Measurements from ENCODE around the gene AKT1.
"Not testable (repeated sequence)": the region's sequence is repeated elsewhere in the genome, so short reads cannot be mapped to it uniquely, and the experiment has no call there.

The AKT1 gene

GRCh38 chr14:104794993-104795780 lies at the start of gene AKT1:
AKT1 (minus strand) TSS chr14:104795748; CDS start chr14:104792643, 3,105 bp downstream.
- no peak for DNase-seq (ENCODE audit: low spot score)

GRCh38 chr14:104845033-104845666 lies 49.6 kb upstream of the AKT1 start:
- no peak for DNase-seq (ENCODE audit: low spot score)

GRCh38 chr14:104844306-104845032 lies 48.9 kb upstream of the AKT1 start:
- DNase-seq (ENCODE audit: low spot score) = no peak

- no peak for DNase-seq (ENCODE audit: low spot score)
These were observed 48.1 kb upstream of the AKT1 start for GRCh38 chr14:104843442-104844305.

- no peak for DNase-seq (ENCODE audit: low spot score)
These were observed 47.5 kb upstream of the AKT1 start for GRCh38 chr14:104843006-104843405.

- DNase-seq (ENCODE audit: low spot score) = no peak
These were observed 46.2 kb upstream of the AKT1 start for GRCh38 chr14:104841730-104842129.

GRCh38 chr14:104836171-104836935 lies 40.8 kb upstream of the AKT1 start:
- not testable (repeated sequence) for DNase-seq (ENCODE audit: low spot score)

GRCh38 chr14:104830781-104831180 lies 35.2 kb upstream of the AKT1 start:
- no peak for DNase-seq (ENCODE audit: low spot score)

GRCh38 chr14:104827177-104828055 lies 31.9 kb upstream of the AKT1 start:
- DNase-seq (ENCODE audit: low spot score) = peak; percentile 93

- DNase-seq (ENCODE audit: low spot score) = no peak
These were observed 31.3 kb upstream of the AKT1 start for GRCh38 chr14:104826861-104827176.

GRCh38 chr14:104826189-104826860 lies 30.8 kb upstream of the AKT1 start:
- DNase-seq (ENCODE audit: low spot score) = peak; percentile 97

GRCh38 chr14:104824353-104824997 lies 28.9 kb upstream of the AKT1 start:
- DNase-seq (ENCODE audit: low spot score) = no peak

GRCh38 chr14:104822821-104823615 lies 27.5 kb upstream of the AKT1 start:
- DNase-seq (ENCODE audit: low spot score) = no peak

GRCh38 chr14:104821971-104822608 lies 26.5 kb upstream of the AKT1 start:
- DNase-seq (ENCODE audit: low spot score) = no peak

GRCh38 chr14:104821229-104821945 lies 25.8 kb upstream of the AKT1 start:
- no peak for DNase-seq (ENCODE audit: low spot score)

GRCh38 chr14:104820669-104821228 lies 25.2 kb upstream of the AKT1 start:
- peak; percentile 81 for DNase-seq (ENCODE audit: low spot score)

- no peak for DNase-seq (ENCODE audit: low spot score)
These were observed 23.8 kb upstream of the AKT1 start for GRCh38 chr14:104819361-104819781.

All from HuH-7 (cell line).